B cell (primary cell): ENCODE measurements around the gene SLC39A2. TPM values are rescaled to one million over a fixed set of nuclear protein-coding genes. Genes with fewer than 3 reads are reported as not detected.

ENCODE experiments used
- ATAC-seq: fragments of 200-7000 bp; cut with Tn5 transposase; one replicate; pipeline ENCODE4 v1.10.0; 2021; ENCODE audit warnings: low read depth, mild to moderate bottlenecking, moderate number of reproducible peaks, moderate library complexity
- CTCF ChIA-PET: fragments of 350-600 bp; sonication (Branson Sonifier 250); formaldehyde crosslinking; loops from one replicate; lab custom pipeline; 2021; ENCODE audit warnings: antibody characterized with exemption, inconsistent platforms; lab: Charles Lee
- POLR2A ChIA-PET: fragments of 350-600 bp; sonication (Branson Sonifier 250); formaldehyde crosslinking; loops from one replicate; lab custom pipeline; 2021; ENCODE audit warnings: antibody characterized with exemption; lab: Charles Lee
- DNase-seq: peaks from one replicate; pipeline ENCODE4 v3.0.0; 2013
- H2AFZ ChIP-seq: 2 replicates; pipeline ENCODE4 v1.6.1; 2012; ENCODE audit warnings: mild to moderate bottlenecking, low read depth, low read length; ENCODE audit not compliant: insufficient read depth, poor library complexity, severe bottlenecking
- H3K27ac ChIP-seq, 2 donors: 1 replicate in 1 of 2; 2 replicates in 1 of 2; pipeline ENCODE4 v1.5.1; 2012 to 2013; ENCODE audit warnings: low read length in 2 of 2, mild to moderate bottlenecking in 2 of 2, moderate library complexity in 1 of 2
- H3K27me3 ChIP-seq, 4 experiments: fragments of 200-600 bp in 1 of 4; sonication (generic) in 1 of 4; replicated peaks in 1 of 4; 1 replicate in 2 of 4; 2 replicates in 2 of 4; pipeline versions ENCODE4 v1.6.1 to v1.7.0; 2013 to 2016; ENCODE audit warnings: low read length in 3 of 4, mild to moderate bottlenecking in 2 of 4, mixed read lengths in 1 of 4, moderate library complexity in 1 of 4; ENCODE audit not compliant: insufficient read depth in 4 of 4, control insufficient read depth in 3 of 4; ENCODE audit errors: control extremely low read depth in 1 of 4
- H3K36me3 ChIP-seq, 2 experiments: replicated peaks in 1 of 2; 1 replicate in 1 of 2; 2 replicates in 1 of 2; pipeline versions ENCODE4 v1.6.1 to v1.7.1; 2013; ENCODE audit warnings: low read length in 1 of 2; ENCODE audit not compliant: insufficient read depth in 2 of 2, control insufficient read depth in 1 of 2; ENCODE audit errors: control extremely low read depth in 1 of 2, extremely low read depth in 1 of 2
- H3K4me1 ChIP-seq, 2 donors: fragments of 200-600 bp in 1 of 2; sonication (generic) in 1 of 2; 1 replicate in 1 of 2; 2 replicates in 1 of 2; pipeline versions ENCODE4 v1.5.1 to v1.6.1; 2013 to 2017; ENCODE audit warnings: low read length in 2 of 2; ENCODE audit not compliant: control insufficient read depth in 2 of 2, insufficient read depth in 2 of 2
- H3K4me2 ChIP-seq: replicated peaks from 2 replicates; pipeline ENCODE3; 2012; ENCODE audit warnings: mild to moderate bottlenecking, low read depth, low read length; ENCODE audit not compliant: poor library complexity, severe bottlenecking
- H3K4me3 ChIP-seq, 5 experiments: fragments of 200-600 bp in 1 of 5; sonication (generic) in 1 of 5; 1 replicate in 3 of 5; 2 replicates in 2 of 5; pipeline versions ENCODE4 v1.5.1 to v1.7.0; 2011 to 2016; ENCODE audit warnings: low read length in 4 of 5, mild to moderate bottlenecking in 4 of 5, low read depth in 2 of 5, control low read depth in 1 of 5, moderate library complexity in 1 of 5; ENCODE audit not compliant: insufficient read depth in 1 of 5; ENCODE audit errors: control extremely low read depth in 1 of 5, extremely low read depth in 1 of 5
- H3K79me2 ChIP-seq: fragments of 200-600 bp; sonication (generic); one replicate; pipeline ENCODE4 v1.6.0; 2016; ENCODE audit warnings: low read length; ENCODE audit not compliant: control insufficient read depth, insufficient read depth
- H3K9ac ChIP-seq: fragments of 200-600 bp; sonication (generic); 2 replicates; pipeline ENCODE4 v1.6.1; 2017; ENCODE audit warnings: mild to moderate bottlenecking, low read length, moderate library complexity
- H3K9me3 ChIP-seq, 3 donors: one replicate each; pipeline versions ENCODE4 v1.6.1 to v1.7.1; 2013; ENCODE audit warnings: low read length in 2 of 3; ENCODE audit not compliant: control insufficient read depth in 2 of 3, insufficient read depth in 1 of 3; ENCODE audit errors: control extremely low read depth in 1 of 3
- H4K20me1 ChIP-seq: 2 replicates; pipeline ENCODE4 v1.6.0; 2012; ENCODE audit warnings: mild to moderate bottlenecking, low read length; ENCODE audit not compliant: insufficient read depth, control insufficient read depth, poor library complexity, severe bottlenecking
- H3K27ac Mint-ChIP-seq: one replicate; pipeline ENCODE4 v1.8.0; 2021; ENCODE audit warnings: mixed read lengths
- H3K27me3 Mint-ChIP-seq: one replicate; pipeline ENCODE4 v1.8.0; 2021; ENCODE audit warnings: mixed read lengths
- H3K4me1 Mint-ChIP-seq: one replicate; pipeline ENCODE4 v1.8.0; 2021; ENCODE audit warnings: mixed read lengths
- H3K4me3 Mint-ChIP-seq: one replicate; pipeline ENCODE4 v1.8.0; 2021; ENCODE audit warnings: mixed read lengths
- H3K9me3 Mint-ChIP-seq: one replicate; pipeline ENCODE4 v1.8.0; 2022; ENCODE audit warnings: mixed read lengths; ENCODE audit not compliant: insufficient read depth
- EZH2 ChIP-seq: IDR thresholded peaks from 2 replicates; pipeline ENCODE4 v1.6.1; 2012; ENCODE audit warnings: borderline replicate concordance, low read depth, mild to moderate bottlenecking, moderate library complexity, low read length; ENCODE audit not compliant: insufficient read depth, poor library complexity, severe bottlenecking
- WGBS: methylation state at CpG from one replicate; pipeline ENCODE4 v1.1.5; 2013; ENCODE audit warnings: missing lambda C conversion rate; ENCODE audit not compliant: insufficient coverage; 5-methylcytosine and 5-hydroxymethylcytosine counted together
- intact Hi-C: fragments of 100-400 bp; cut with micrococcal nuclease; formaldehyde crosslinking; loops from one replicate; pipeline ENCODE4 v1.10.0; 2022
- polyA plus RNA-seq: library from polyadenylated mRNA; depleted of rRNA; stranded (reverse); fragments of >200 nt; gene quantifications from 2 replicates; pipeline ENCODE4 v1.2.3, GENCODE V29; 2012
- total RNA-seq, 2 donors: library from RNA; stranded (reverse); fragments of 120-200 nt in 1 of 2; gene quantifications; 1 replicate in 1 of 2; 2 replicates in 1 of 2; pipeline versions ENCODE4 v1.2.3 to v1.2.4, GENCODE V29; 2013 to 2022
- TF ChIP-seq, protein P1 (sequence below): fragments of 200-600 bp; IDR thresholded peaks from one replicate; pipeline ENCODE4 v1.8.0; 2022; ENCODE audit warnings: antibody characterized with exemption, mild to moderate bottlenecking

Gene SLC39A2
- total and polyA plus RNA-seq, 2 donors (not counting 1 experiment from before 2014, with no cell fraction given), result 0.07 to 0.25 TPM

DNA sequence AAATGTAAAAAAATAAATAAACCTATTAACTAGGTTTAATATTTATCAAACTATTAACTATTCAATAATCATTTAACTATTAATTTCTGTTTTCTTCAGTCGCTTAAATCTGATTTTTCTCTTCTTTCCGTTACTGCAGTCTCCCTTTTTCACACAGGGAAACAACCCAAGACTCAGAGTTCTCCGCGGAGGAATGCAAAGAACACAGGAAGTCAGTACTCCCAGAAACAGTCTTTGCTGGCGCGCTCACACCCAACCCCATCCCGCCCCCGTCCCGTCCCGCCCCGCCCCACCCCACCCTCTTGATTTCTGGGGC, 9.7 kb upstream of the SLC39A2 start:
- H3K4me2 ChIP-seq, result peak overlapping the region; percentile 96
- ChIA-PET POLR2A (interaction anchor here (1.0 to 1.3 kb wide), 2 partner anchors 82 to 111 kb away, joined by 5 read pairs; partner anchors contain the start of gene TMEM253), CTCF (interaction anchor here (1.1 to 1.4 kb wide), 2 partner anchors 19 to 112 kb away, joined by 3 to 4 read pairs; partner anchors contain the start of gene TMEM253)
- H3K27ac ChIP-seq, result peak overlapping the region in 1 of 2 donors; percentile 52
- no peaks in the 10 kb centered on the region for H3K9me3 Mint-ChIP-seq
- H2AFZ ChIP-seq, result peak overlapping the region; percentile 95
- peaks cover 5% of the 10 kb centered on the region for H3K79me2 ChIP-seq
- peak overlapping the region; percentile 91 for H3K4me3 Mint-ChIP-seq
- DNase-seq, result no peak
- intact Hi-C loops, result loop anchor here (1.0 kb wide), 1 partner anchor 18 kb away; no protein-coding TSS in a partner anchor
- no CpG with 5 or more reads among the region's 11 CpGs for WGBS
- H3K36me3 ChIP-seq, result peaks cover 2 to 28% of the 10 kb centered on the region in 2 experiments
- peaks cover 7% of the 10 kb centered on the region for H4K20me1 ChIP-seq
- TF ChIP-seq, protein P1, sequence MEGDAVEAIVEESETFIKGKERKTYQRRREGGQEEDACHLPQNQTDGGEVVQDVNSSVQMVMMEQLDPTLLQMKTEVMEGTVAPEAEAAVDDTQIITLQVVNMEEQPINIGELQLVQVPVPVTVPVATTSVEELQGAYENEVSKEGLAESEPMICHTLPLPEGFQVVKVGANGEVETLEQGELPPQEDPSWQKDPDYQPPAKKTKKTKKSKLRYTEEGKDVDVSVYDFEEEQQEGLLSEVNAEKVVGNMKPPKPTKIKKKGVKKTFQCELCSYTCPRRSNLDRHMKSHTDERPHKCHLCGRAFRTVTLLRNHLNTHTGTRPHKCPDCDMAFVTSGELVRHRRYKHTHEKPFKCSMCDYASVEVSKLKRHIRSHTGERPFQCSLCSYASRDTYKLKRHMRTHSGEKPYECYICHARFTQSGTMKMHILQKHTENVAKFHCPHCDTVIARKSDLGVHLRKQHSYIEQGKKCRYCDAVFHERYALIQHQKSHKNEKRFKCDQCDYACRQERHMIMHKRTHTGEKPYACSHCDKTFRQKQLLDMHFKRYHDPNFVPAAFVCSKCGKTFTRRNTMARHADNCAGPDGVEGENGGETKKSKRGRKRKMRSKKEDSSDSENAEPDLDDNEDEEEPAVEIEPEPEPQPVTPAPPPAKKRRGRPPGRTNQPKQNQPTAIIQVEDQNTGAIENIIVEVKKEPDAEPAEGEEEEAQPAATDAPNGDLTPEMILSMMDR, result no peak
- no peak for TF ChIP-seq EZH2
- no peaks in the 10 kb centered on the region for H3K9me3 ChIP-seq
- no peak for ATAC-seq
- H3K4me3 ChIP-seq, result peak overlapping the region; percentile 19 to 93 (median 88)
- no peaks in the 10 kb centered on the region for H3K27me3 ChIP-seq
- peak overlapping the region; percentile 33 for H3K9ac ChIP-seq
- H3K4me1 Mint-ChIP-seq, result peaks cover 21% of the 10 kb centered on the region
- H3K27ac Mint-ChIP-seq, result peak overlapping the region; percentile 92
- H3K27me3 Mint-ChIP-seq, result no peaks in the 10 kb centered on the region
- H3K4me1 ChIP-seq, result peaks cover 13 to 20% of the 10 kb centered on the region in 2 donors

GRCh38 chr14:20989787-20990600, 9.1 kb upstream of the SLC39A2 start, which contains the start of gene METTL17:
Gene METTL17 (plus strand): TSS chr14:20989980. CDS start chr14:20990003, 23 bp downstream.
- peaks cover 13 to 20% of the 10 kb centered on the region in 2 donors for H3K4me1 ChIP-seq
- peak within 1 kb of the TSS; percentile 95 for H2AFZ ChIP-seq
- peaks cover 5% of the 10 kb centered on the region for H3K79me2 ChIP-seq
- peaks cover 7% of the 10 kb centered on the region for H4K20me1 ChIP-seq
- TF ChIP-seq EZH2, result no peak
- TF ChIP-seq, protein P1, result peak; percentile 28
- H3K27ac ChIP-seq, result peak within 1 kb of the TSS; percentile 52 to 64
- Mint-ChIP-seq H3K4me3 (peak within 1 kb of the TSS; percentile 91), H3K27ac (peak within 1 kb of the TSS; percentile 92), H3K27me3 (no peaks in the 10 kb centered on the region), H3K9me3 (no peaks in the 10 kb centered on the region), H3K4me1 (peaks cover 21% of the 10 kb centered on the region)
- peak; percentile 90 for DNase-seq
- intact Hi-C loops, result loop anchor here (1.0 kb wide), 1 partner anchor 19 kb away; no protein-coding TSS in a partner anchor
- H3K4me3 ChIP-seq, result peak within 1 kb of the TSS; percentile 83 to 93 (median 88)
- POLR2A ChIA-PET, result interaction anchor here (1.0 to 1.3 kb wide), 2 partner anchors 81 to 111 kb away, joined by 5 read pairs; partner anchors contain the start of gene TMEM253
- H3K36me3 ChIP-seq, result peaks cover 2 to 34% of the 10 kb centered on the region in 2 experiments
- H3K9ac ChIP-seq, result peak within 1 kb of the TSS; percentile 86
- peak within 1 kb of the TSS; percentile 96 for H3K4me2 ChIP-seq
- no peaks in the 10 kb centered on the region for H3K27me3 ChIP-seq
- CTCF ChIA-PET, result interaction anchor here (1.4 to 2.0 kb wide), 2 partner anchors 19 to 25 kb away, joined by 4 to 7 read pairs; no protein-coding TSS in a partner anchor
- no peaks in the 10 kb centered on the region for H3K9me3 ChIP-seq
- under 1% methylated on average over 41 of the region's 42 CpGs for WGBS
- ATAC-seq, result peak; percentile 94
